GM19324 (cell line): ENCODE measurements around the gene RSBN1.
A peak's percentile ranks its signal among the peaks of the same experiment; 100 is the strongest.

Experiments used
- ATAC-seq: cut with Tn5 transposase; IDR thresholded peaks from one replicate; pipeline ENCODE4 v1.9.1; 2021; ENCODE audit warnings: mild to moderate bottlenecking, moderate library complexity; ENCODE audit not compliant: unreplicated experiment, low FRiP score

The RSBN1 gene

GRCh38 chr1:113813218-113813617 is 942 bp upstream of the RSBN1 start:
- ATAC-seq: no peak

GRCh38 chr1:113812661-113813135 is 422 bp upstream of the RSBN1 start:
- no peak for ATAC-seq

GRCh38 chr1:113811156-113811887 is 954 bp downstream of the RSBN1 start:
- peak; percentile 1 for ATAC-seq

GRCh38 chr1:113809670-113810602 is 2.3 kb downstream of the RSBN1 start:
- no peak for ATAC-seq

- no peak for ATAC-seq
These were observed 3.7 kb downstream of the RSBN1 start for GRCh38 chr1:113808450-113809195.

GRCh38 chr1:113805639-113806038 is 6.6 kb downstream of the RSBN1 start:
- ATAC-seq: no peak

GRCh38 chr1:113805256-113805531 is 7.1 kb downstream of the RSBN1 start:
- no peak for ATAC-seq

GRCh38 chr1:113804421-113805255 is 7.6 kb downstream of the RSBN1 start:
- ATAC-seq: no peak

- ATAC-seq: no peak
These were observed 9.8 kb downstream of the RSBN1 start for GRCh38 chr1:113802367-113803007.

- no peak for ATAC-seq
These were observed 11.8 kb downstream of the RSBN1 start for GRCh38 chr1:113800487-113800886.

GRCh38 chr1:113797472-113797871 is 14.8 kb downstream of the RSBN1 start:
- no peak for ATAC-seq

- peak; percentile 85 for ATAC-seq
These were observed 18.1 kb downstream of the RSBN1 start for GRCh38 chr1:113793878-113794834.

GRCh38 chr1:113792986-113793385 is 19.3 kb downstream of the RSBN1 start:
- no peak for ATAC-seq

- no peak for ATAC-seq
These were observed 19.8 kb downstream of the RSBN1 start for GRCh38 chr1:113792471-113792870.

GRCh38 chr1:113788802-113789201 is 23.5 kb downstream of the RSBN1 start:
- no peak for ATAC-seq

- ATAC-seq: no peak
These were observed 24.6 kb downstream of the RSBN1 start for GRCh38 chr1:113787663-113788062.

- no peak for ATAC-seq
These were observed 26.2 kb downstream of the RSBN1 start for GRCh38 chr1:113786069-113786468.

- ATAC-seq: peak; percentile 37
These were observed 28.0 kb downstream of the RSBN1 start for GRCh38 chr1:113784104-113784779.
